ENCODE results near the gene SLC66A2.
"Not testable (repeated sequence)": the region's sequence is repeated elsewhere in the genome, so short reads cannot be mapped to it uniquely, and the experiment has no call there.

DNA sequence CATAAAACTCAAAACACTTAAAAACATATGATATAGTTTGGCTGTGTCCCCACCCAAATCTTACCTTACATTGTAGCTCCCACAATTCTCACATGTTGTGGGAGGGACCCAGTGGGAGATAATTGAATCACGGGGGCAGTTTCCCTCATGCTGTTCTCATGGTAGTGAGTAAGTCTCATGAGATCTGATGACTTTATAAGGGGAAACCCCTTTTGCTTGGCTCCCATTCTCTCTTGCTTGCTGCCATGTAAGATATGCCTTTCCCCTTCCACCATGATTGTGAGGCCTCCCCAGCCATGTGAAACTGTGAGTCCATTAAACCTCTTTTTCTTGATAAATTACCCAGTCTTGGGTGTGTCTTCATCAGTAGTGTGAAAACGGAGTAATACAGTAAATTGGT is 48.2 kb upstream of the SLC66A2 start:
- TF ChIP-seq, protein P1, sequence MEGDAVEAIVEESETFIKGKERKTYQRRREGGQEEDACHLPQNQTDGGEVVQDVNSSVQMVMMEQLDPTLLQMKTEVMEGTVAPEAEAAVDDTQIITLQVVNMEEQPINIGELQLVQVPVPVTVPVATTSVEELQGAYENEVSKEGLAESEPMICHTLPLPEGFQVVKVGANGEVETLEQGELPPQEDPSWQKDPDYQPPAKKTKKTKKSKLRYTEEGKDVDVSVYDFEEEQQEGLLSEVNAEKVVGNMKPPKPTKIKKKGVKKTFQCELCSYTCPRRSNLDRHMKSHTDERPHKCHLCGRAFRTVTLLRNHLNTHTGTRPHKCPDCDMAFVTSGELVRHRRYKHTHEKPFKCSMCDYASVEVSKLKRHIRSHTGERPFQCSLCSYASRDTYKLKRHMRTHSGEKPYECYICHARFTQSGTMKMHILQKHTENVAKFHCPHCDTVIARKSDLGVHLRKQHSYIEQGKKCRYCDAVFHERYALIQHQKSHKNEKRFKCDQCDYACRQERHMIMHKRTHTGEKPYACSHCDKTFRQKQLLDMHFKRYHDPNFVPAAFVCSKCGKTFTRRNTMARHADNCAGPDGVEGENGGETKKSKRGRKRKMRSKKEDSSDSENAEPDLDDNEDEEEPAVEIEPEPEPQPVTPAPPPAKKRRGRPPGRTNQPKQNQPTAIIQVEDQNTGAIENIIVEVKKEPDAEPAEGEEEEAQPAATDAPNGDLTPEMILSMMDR (IDR thresholded peaks at IDR 0.05; ENCODE audit: insufficient read depth, low read length, poor library complexity, severe bottlenecking), result not testable (repeated sequence)
- not testable (repeated sequence) for TF ChIP-seq EZH2phosphoT487 (conservative IDR thresholded peaks at IDR 0.05; ENCODE audit: low read length)

Data from SU-DHL-6 (cell line).